Adrenal gland (tissue), 12 donors: ENCODE measurements around the gene EPHA4. TPM values are rescaled to one million over a fixed set of nuclear protein-coding genes. Genes with fewer than 3 reads are reported as not detected.

Experiments used
- DNase-seq, 7 donors: peaks; one replicate each; pipeline ENCODE4 v3.0.0-alpha.2; 2019 to 2020
- H3K27ac ChIP-seq, 5 donors: fragments of 200-600 bp; sonication (generic) in 4 of 5; 1 replicate in 3 of 5; 2 replicates in 2 of 5; pipeline versions ENCODE4 v1.5.1 to v1.8.0; 2016 to 2020; ENCODE audit warnings: mild to moderate bottlenecking in 1 of 5
- H3K27me3 ChIP-seq: fragments of 200-600 bp; 2 replicates; pipeline ENCODE4 v1.8.0; 2021
- H3K36me3 ChIP-seq, 2 donors: fragments of 200-600 bp; replicated peaks in 1 of 2; 1 replicate in 1 of 2; 2 replicates in 1 of 2; pipeline versions ENCODE4 v1.5.1 to v1.8.0; 2018 to 2022
- H3K4me1 ChIP-seq, 2 donors: fragments of 200-600 bp; replicated peaks in 1 of 2; 1 replicate in 1 of 2; 2 replicates in 1 of 2; pipeline versions ENCODE4 v1.5.1 to v1.8.0; 2018 to 2021
- H3K4me3 ChIP-seq, 4 donors: fragments of 200-600 bp; sonication (generic) in 3 of 4; one replicate each; pipeline ENCODE4 v1.5.1; 2016 to 2018
- H3K9me3 ChIP-seq, 3 donors: fragments of 200-600 bp; sonication (generic) in 1 of 3; replicated peaks in 1 of 3; 1 replicate in 2 of 3; 2 replicates in 1 of 3; pipeline versions ENCODE4 v1.5.1 to v1.8.0; 2016 to 2021
- POLR2A ChIP-seq, 2 donors: fragments of 450-650 bp; IDR thresholded peaks; one replicate each; pipeline ENCODE4 v1.6.1; 2017; ENCODE audit warnings: antibody characterized with exemption in 2 of 2, mild to moderate bottlenecking in 2 of 2, moderate library complexity in 1 of 2
- WGBS, 4 donors: extraction: QIAGEN DNeasy Blood & Tissue Kit in 2 of 4; methylation state at CpG; one replicate each; pipeline versions ENCODE4 v1.1.5 to v1.1.7; 2013 to 2017; 5-methylcytosine and 5-hydroxymethylcytosine counted together
- intact Hi-C, 2 donors: fragments of 100-400 bp; cut with DNase I; formaldehyde crosslinking; loops; one replicate each; pipeline versions ENCODE4 v1.14.1 to v1.15.0; 2022 to 2023
- polyA plus RNA-seq, 3 donors: library from polyadenylated mRNA; stranded (reverse); fragments of 200-250 nt in 2 of 3; fragments of 350-450 nt in 1 of 3; fragmentation: Illumina TruSeq in 1 of 3; extraction: RNeasy Lipid Tissue Mini Kit (QIAGEN cat#74804) in 1 of 3; gene quantifications; one replicate each; pipeline ENCODE4 v1.2.3, GENCODE V29; 2013 to 2014
- total RNA-seq, 9 donors: library from RNA; depleted of rRNA in 4 of 9; stranded (reverse); fragments of >200 nt in 4 of 9; fragments of 120-200 nt in 1 of 9; fragmentation: NEBNext Ultra II Directional in 1 of 9; extraction: Animal tissue kit (Norgen Biotek cat#: 25700) in 1 of 9; gene quantifications; one replicate each; pipeline versions ENCODE4 v1.1.0 to v1.2.4, GENCODE V29; 2013 to 2023
- TF ChIP-seq, protein P1 (sequence below), 6 experiments: fragments of 450-650 bp in 4 of 6; fragments of 200-600 bp in 2 of 6; sonication (generic) in 1 of 6; IDR thresholded peaks; 1 replicate in 5 of 6; 2 replicates in 1 of 6; pipeline versions ENCODE4 v1.5.1 to v1.8.0; 2016 to 2021; ENCODE audit warnings: antibody characterized with exemption in 6 of 6, mild to moderate bottlenecking in 2 of 6, moderate library complexity in 1 of 6
- donor health status: healthy with polysubstance abuse.
- donor health status: Bipolar disorder and iron deficiency.
- donor health status: DM: yes; HTN: yes; CAD: no.
- donor health status: DM: no; HTN: no; CAD: no.
- donor health status: DM: no; HTN: no; CAD: no.
- donor health status: DM: yes; HTN: yes; CAD: no.

Gene EPHA4
- total and polyA plus RNA-seq, 12 donors = 3.0 to 72.9 (median 12.1) TPM

DNA sequence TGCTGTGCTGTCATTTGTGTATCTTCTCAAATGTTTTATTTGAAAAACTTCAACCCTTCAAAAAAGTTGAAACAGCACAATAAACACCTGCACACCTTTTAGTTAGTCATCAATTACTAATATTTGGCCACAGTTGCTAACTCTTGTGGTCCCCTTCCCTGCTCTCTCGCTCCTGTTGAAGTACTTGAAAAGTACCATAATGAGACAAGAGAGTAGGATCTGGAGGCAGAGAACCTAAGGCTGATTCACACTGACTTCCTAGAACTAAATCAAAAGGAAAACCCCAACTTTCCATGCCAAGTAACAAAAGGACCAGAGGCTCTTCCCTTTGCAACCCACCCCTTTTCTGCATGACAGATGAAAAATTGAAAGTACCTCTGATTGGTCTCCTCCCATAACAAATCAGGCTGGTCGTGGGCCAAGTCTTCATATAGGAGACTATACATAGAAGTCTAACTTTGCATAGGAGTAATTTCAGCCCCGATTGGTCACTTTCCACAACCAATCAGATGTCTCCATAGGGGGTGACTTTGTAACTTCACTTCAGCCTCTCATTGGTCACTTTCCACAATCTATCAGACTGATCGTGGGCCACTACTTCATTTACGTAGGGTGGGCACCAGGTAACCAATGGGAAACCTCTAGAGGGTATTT lies 179.7 kb downstream of the EPHA4 start:
- Histone ChIP-seq H3K9me3 (no peaks in the 10 kb centered on the region), H3K4me3 (no peak overlapping the region), H3K27ac (no peak overlapping the region), H3K4me1 (no peaks in the 10 kb centered on the region), H3K36me3 (no peaks in the 10 kb centered on the region), H3K27me3 (peaks cover 3% of the 10 kb centered on the region)
- no peak for DNase-seq
- WGBS, 4 donors = 78 to 90% (median 87%) methylated on average over 5 of the region's 5 CpGs
- TF ChIP-seq, protein P1, sequence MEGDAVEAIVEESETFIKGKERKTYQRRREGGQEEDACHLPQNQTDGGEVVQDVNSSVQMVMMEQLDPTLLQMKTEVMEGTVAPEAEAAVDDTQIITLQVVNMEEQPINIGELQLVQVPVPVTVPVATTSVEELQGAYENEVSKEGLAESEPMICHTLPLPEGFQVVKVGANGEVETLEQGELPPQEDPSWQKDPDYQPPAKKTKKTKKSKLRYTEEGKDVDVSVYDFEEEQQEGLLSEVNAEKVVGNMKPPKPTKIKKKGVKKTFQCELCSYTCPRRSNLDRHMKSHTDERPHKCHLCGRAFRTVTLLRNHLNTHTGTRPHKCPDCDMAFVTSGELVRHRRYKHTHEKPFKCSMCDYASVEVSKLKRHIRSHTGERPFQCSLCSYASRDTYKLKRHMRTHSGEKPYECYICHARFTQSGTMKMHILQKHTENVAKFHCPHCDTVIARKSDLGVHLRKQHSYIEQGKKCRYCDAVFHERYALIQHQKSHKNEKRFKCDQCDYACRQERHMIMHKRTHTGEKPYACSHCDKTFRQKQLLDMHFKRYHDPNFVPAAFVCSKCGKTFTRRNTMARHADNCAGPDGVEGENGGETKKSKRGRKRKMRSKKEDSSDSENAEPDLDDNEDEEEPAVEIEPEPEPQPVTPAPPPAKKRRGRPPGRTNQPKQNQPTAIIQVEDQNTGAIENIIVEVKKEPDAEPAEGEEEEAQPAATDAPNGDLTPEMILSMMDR (IDR thresholded peaks at IDR 0.05) = no peak
- no peak for TF ChIP-seq POLR2A (IDR thresholded peaks at IDR 0.05)
- intact Hi-C loops = no loop called here

- intact Hi-C loops = no loop called here
- TF ChIP-seq POLR2A (IDR thresholded peaks at IDR 0.05) = no peak
- TF ChIP-seq, protein P1 (IDR thresholded peaks at IDR 0.05) = no peak
- Histone ChIP-seq H3K4me1 (no peaks in the 10 kb centered on the region), H3K27ac (no peak overlapping the region), H3K4me3 (no peak overlapping the region), H3K9me3 (no peaks in the 10 kb centered on the region), H3K36me3 (no peaks in the 10 kb centered on the region), H3K27me3 (no peaks in the 10 kb centered on the region)
- DNase-seq = no peak
- 66 to 80% (median 70%) methylated on average over 4 of the region's 4 CpGs for WGBS, 4 donors
These were observed 181.2 kb downstream of the EPHA4 start for GRCh38 chr2:221390878-221391277.

GRCh38 chr2:221389904-221390303 lies 182.2 kb downstream of the EPHA4 start:
- TF ChIP-seq, protein P1 (IDR thresholded peaks at IDR 0.05) = no peak
- no peak for TF ChIP-seq POLR2A (IDR thresholded peaks at IDR 0.05)
- Histone ChIP-seq H3K27ac (no peak overlapping the region), H3K9me3 (no peaks in the 10 kb centered on the region), H3K4me3 (no peak overlapping the region), H3K4me1 (no peaks in the 10 kb centered on the region), H3K27me3 (no peaks in the 10 kb centered on the region), H3K36me3 (no peaks in the 10 kb centered on the region)
- DNase-seq = no peak
- 83 to 96% (median 94%) methylated on average over 2 of the region's 2 CpGs for WGBS, 4 donors
- intact Hi-C loops = no loop called here

- H3K27ac ChIP-seq = no peak overlapping the region
- intact Hi-C loops = no loop called here
- WGBS, 4 donors = 71 to 83% (median 76%) methylated on average over 5 of the region's 5 CpGs
- H3K9me3 ChIP-seq = no peaks in the 10 kb centered on the region
- no peaks in the 10 kb centered on the region for H3K36me3 ChIP-seq
- no peak for TF ChIP-seq POLR2A (IDR thresholded peaks at IDR 0.05)
- DNase-seq = no peak
- H3K4me3 ChIP-seq = no peak overlapping the region
- no peaks in the 10 kb centered on the region for H3K4me1 ChIP-seq
- H3K27me3 ChIP-seq = no peaks in the 10 kb centered on the region
These were observed 182.7 kb downstream of the EPHA4 start for GRCh38 chr2:221389421-221389820.

DNA sequence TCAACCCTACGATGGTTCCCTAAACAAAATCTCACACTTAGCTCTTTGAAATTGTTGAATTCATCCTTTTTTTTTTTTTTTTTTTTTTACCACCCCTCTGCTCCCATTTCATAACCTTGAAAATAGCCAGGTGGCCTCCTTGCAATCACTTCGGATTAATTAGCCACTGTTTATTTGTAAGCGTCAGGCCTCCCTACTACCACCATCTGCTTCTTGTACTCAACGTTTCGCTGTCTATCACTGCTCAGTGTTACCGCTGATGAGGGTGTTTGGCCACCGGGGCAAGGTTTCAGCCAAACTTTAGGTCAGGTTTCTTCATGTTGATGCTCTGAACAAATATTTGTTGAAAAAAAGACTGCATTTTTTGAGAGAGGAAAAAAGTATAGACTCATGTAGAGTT lies 183.2 kb downstream of the EPHA4 start:
- Histone ChIP-seq H3K9me3 (no peaks in the 10 kb centered on the region), H3K36me3 (no peaks in the 10 kb centered on the region), H3K27ac (no peak overlapping the region), H3K4me1 (no peaks in the 10 kb centered on the region), H3K4me3 (no peak overlapping the region), H3K27me3 (no peaks in the 10 kb centered on the region)
- DNase-seq = no peak
- WGBS, 4 donors = 86 to 93% (median 90%) methylated on average over 7 of the region's 7 CpGs
- intact Hi-C loops = no loop called here
- no peak for TF ChIP-seq POLR2A (IDR thresholded peaks at IDR 0.05)
- TF ChIP-seq, protein P1 (IDR thresholded peaks at IDR 0.05) = no peak
